SU-DHL-6 (cell line): ENCODE results near the gene RO60.

Experiments used
- EZH2phosphoT487 ChIP-seq: fragments of 200-600 bp; sonication (generic), shearing (Covaris generic); conservative IDR thresholded peaks from 2 replicates; pipeline ENCODE4 v1.6.1; 2018; ENCODE audit warnings: mild to moderate bottlenecking, antibody characterized with exemption, low read length, moderate library complexity, mixed read lengths
- TF ChIP-seq, protein P1 (sequence below): fragments of 200-600 bp; sonication (generic); IDR thresholded peaks from one replicate; pipeline ENCODE4 v1.5.1; 2017; ENCODE audit warnings: antibody characterized with exemption, mild to moderate bottlenecking, low read length, moderate library complexity; ENCODE audit not compliant: insufficient read depth, poor library complexity, severe bottlenecking

DNA sequence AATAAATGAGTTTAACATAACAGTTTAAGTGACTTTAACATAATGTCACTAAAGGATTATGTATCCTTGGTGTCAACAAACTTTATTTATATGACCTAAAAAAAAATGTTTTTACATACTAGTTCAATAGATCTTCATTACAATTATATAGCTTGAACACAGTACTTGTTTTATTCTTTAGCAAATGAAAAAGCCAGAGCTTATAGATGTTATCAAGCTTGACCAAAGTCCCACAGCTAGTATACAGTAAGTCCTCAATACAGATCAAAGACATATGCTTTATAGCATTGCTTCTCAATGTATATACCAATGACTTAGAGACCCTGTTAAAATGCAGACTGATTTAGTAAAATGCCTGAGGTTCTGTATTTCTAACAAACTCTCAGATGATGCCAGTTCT, 42.6 kb upstream of the RO60 start:
- TF ChIP-seq, protein P1, sequence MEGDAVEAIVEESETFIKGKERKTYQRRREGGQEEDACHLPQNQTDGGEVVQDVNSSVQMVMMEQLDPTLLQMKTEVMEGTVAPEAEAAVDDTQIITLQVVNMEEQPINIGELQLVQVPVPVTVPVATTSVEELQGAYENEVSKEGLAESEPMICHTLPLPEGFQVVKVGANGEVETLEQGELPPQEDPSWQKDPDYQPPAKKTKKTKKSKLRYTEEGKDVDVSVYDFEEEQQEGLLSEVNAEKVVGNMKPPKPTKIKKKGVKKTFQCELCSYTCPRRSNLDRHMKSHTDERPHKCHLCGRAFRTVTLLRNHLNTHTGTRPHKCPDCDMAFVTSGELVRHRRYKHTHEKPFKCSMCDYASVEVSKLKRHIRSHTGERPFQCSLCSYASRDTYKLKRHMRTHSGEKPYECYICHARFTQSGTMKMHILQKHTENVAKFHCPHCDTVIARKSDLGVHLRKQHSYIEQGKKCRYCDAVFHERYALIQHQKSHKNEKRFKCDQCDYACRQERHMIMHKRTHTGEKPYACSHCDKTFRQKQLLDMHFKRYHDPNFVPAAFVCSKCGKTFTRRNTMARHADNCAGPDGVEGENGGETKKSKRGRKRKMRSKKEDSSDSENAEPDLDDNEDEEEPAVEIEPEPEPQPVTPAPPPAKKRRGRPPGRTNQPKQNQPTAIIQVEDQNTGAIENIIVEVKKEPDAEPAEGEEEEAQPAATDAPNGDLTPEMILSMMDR, result no peak
- no peak for TF ChIP-seq EZH2phosphoT487
